ENCODE results near the gene SLK.

The SLK gene

DNA sequence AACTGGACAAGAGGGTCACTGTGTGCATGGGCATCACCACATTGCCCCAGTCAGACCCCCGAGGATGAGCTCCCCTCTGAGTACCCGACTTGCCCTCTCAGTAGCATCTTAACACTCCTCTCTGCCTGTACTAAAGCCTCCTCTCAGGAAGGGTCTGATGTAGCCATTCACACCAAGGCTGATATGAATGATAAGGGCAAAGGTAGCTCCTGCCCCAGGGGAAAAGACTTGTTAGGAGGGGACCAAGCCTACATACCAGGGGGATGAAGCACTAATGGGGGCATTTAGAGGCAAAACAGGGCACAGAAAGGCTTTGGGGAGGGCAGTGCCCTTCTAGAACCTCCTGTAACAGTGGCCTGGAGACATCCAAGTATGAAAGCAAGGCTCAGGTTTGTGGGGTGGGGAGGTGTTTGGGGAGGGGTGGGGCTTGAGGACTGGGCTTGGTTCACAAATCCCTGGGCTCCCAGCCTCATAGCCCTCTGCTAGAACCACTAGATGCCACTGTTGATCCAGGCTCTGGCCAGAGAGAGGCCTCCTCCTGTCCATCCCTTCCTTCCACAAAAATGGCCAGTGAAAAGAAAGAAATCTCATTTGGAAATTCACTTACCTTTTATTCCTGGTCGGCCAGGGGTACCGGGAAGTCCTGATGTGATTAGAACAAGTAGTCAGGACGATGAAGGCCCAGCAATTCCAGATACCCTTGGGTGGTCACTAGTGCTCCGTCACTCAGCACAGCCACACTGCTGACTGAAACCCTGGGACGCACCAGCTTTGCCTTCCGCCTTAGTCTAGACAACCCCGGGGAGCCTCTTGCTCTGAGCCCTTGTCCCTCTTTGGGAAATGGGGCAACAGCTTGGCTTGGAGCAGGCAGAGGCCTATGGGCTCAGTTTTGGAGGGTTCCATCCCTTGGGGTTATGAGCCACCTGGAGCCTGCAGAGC is 78.5 kb downstream of the SLK start:
- TF ChIP-seq, protein P1, sequence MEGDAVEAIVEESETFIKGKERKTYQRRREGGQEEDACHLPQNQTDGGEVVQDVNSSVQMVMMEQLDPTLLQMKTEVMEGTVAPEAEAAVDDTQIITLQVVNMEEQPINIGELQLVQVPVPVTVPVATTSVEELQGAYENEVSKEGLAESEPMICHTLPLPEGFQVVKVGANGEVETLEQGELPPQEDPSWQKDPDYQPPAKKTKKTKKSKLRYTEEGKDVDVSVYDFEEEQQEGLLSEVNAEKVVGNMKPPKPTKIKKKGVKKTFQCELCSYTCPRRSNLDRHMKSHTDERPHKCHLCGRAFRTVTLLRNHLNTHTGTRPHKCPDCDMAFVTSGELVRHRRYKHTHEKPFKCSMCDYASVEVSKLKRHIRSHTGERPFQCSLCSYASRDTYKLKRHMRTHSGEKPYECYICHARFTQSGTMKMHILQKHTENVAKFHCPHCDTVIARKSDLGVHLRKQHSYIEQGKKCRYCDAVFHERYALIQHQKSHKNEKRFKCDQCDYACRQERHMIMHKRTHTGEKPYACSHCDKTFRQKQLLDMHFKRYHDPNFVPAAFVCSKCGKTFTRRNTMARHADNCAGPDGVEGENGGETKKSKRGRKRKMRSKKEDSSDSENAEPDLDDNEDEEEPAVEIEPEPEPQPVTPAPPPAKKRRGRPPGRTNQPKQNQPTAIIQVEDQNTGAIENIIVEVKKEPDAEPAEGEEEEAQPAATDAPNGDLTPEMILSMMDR (conservative IDR thresholded peaks at IDR 0.05; ENCODE audit: low read length), result peak; percentile 90
- DNase-seq (ENCODE audit: low read depth), result peak; percentile 73
- no peak overlapping the region for H3K4me3 ChIP-seq (ENCODE audit: low read length)

GRCh38 chr10:104046651-104047050 is 79.7 kb downstream of the SLK start:
- H3K4me3 ChIP-seq (ENCODE audit: low read length), result no peak overlapping the region
- no peak for DNase-seq (ENCODE audit: low read depth)
- TF ChIP-seq, protein P1 (conservative IDR thresholded peaks at IDR 0.05; ENCODE audit: low read length), result no peak

DNA sequence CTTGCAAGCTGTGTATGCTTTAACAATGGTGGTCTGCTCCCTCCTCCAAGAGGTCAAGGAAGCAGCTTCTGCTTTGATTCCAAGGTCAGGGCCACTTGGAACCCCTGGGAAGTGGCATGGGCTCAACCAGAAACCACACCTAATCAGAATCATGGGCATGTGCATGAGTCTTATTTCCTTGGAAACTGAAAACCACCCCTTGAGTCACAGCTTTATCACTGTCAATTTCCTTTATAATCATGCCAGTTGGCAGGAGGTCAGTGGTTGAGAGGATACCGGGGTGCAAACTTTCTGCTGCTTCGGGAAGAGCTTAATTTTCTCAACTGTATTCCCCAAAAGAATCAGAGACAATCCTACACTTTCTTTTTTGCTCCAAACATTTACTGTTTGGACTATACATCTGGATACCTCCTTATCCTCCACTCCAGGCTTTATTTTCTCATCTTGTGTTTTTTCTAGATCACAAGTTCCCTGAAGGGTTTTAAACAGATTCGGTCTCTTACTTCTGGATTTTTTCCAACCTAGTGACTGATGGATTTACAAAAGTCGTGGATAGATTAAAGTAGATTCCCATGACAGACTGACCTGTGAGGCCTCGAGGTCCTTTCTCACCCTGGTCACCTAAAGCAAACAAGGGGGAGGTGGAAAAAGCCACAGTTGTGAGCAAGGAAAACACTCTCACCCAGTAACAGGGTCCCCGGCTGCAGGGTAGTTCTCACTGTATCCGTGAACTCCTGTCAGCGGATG is 82.7 kb downstream of the SLK start:
- no peak overlapping the region for H3K4me3 ChIP-seq (ENCODE audit: low read length)
- TF ChIP-seq, protein P1 (conservative IDR thresholded peaks at IDR 0.05; ENCODE audit: low read length), result no peak
- peak; percentile 56 for DNase-seq (ENCODE audit: low read depth)

DNA sequence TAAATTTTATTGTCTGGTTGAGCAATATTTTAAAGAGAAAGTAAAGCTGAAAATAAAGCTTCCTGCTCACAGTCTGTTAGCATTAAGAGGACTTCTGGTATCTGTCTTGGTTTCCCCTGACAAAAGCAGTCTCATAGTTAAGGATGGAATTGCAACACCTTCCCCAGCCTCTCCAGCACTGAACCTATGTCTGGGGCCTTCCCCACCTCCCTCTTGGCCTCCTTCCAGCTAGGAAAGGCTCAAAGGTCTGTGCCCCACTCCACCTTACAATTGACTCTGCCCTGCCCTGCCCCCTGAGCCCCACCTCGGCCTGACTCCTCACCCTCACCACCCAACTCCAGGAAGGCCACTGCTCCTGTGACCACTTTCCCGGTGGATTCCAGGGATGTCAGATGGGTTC is 85.5 kb downstream of the SLK start:
- peak; percentile 17 for DNase-seq (ENCODE audit: low read depth)
- TF ChIP-seq, protein P1 (conservative IDR thresholded peaks at IDR 0.05; ENCODE audit: low read length), result no peak
- H3K4me3 ChIP-seq (ENCODE audit: low read length), result no peak overlapping the region

GRCh38 chr10:104053201-104053600 is 86.3 kb downstream of the SLK start:
- no peak for DNase-seq (ENCODE audit: low read depth)
- no peak overlapping the region for H3K4me3 ChIP-seq (ENCODE audit: low read length)
- TF ChIP-seq, protein P1 (conservative IDR thresholded peaks at IDR 0.05; ENCODE audit: low read length), result no peak

DNA sequence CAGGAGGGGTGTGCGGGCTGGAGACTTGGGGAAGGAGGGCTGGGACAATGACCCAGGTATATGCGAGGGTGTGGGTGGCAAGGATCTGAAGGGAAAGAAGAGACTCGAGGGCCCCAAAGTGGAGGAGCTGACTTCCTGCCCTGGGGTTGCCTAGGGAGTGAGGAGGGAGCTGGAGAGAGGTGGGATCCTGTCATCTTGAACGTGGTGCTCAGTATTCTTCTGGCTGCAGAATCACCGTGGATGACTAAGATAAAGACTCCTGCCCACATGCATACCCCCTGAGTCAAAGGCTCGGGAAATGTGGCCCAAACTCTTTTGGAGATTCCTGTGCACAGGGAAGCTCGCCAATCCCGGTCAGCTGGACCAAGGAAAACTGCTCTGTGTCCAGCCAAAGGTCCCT is 87.5 kb downstream of the SLK start:
- no peak overlapping the region for H3K4me3 ChIP-seq (ENCODE audit: low read length)
- TF ChIP-seq, protein P1 (conservative IDR thresholded peaks at IDR 0.05; ENCODE audit: low read length), result no peak

More for the DNA sequence above, 87.5 kb downstream of the SLK start:
- peak; percentile 78 for DNase-seq (ENCODE audit: low read depth)

Measured in AG10803 (cell line).